Measurements from ENCODE around the gene CNTD1.
"Not testable (repeated sequence)": the region's sequence is repeated elsewhere in the genome, so short reads cannot be mapped to it uniquely, and the experiment has no call there.

The CNTD1 gene

DNA sequence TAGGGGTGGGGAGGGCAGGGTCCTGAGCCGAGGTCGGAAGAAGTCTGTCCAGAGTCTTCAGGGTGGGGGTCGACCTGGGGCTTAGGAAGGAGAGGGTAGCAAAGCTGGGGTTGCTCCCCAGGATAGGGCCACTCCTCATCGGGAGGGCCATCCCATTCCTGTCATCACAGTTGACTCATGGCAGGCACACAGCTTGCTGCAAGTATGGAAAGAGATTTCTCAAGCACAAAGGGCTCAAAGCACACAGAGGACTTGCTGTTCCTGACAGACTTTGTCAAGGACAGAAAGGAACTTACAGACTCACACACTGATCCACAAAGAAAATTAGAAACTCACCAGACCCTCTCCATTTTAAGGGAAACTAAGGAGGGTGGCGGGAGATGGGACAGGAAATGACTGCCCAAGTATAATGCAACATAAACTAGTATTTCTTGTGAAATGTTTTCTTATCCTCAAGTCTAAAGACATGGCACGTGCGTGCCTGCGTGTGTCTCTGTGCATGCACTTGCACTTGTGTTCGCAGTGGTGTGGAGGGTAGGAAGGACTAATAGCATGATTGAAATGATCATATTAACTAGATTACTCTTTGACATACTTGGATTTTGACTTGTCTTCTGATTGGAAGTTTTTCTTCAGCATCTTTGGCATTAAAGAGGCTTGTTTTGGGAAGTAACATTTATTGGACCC, 48.1 kb downstream of the CNTD1 start:
- no peak for FAIRE-seq

DNA sequence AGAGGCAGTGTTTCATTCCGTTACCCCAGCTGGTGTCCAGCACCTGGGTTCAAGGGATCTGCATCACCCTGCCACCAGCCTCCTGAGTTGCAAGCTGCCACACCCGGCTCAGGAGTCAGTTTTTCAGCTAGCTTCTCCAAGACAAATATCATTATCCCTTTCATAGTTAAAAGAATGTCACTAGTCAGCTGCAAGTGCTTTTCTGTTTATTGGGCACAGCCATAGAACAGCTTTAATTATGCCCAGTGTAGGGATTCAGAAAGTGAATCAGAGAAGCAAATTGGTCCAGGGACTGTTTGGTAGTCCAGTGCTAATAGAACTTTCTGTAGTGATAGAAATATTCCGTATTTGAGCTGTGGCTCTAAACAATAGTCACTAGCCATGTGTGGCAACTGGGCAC, 49.4 kb downstream of the CNTD1 start:
- FAIRE-seq: no peak

DNA sequence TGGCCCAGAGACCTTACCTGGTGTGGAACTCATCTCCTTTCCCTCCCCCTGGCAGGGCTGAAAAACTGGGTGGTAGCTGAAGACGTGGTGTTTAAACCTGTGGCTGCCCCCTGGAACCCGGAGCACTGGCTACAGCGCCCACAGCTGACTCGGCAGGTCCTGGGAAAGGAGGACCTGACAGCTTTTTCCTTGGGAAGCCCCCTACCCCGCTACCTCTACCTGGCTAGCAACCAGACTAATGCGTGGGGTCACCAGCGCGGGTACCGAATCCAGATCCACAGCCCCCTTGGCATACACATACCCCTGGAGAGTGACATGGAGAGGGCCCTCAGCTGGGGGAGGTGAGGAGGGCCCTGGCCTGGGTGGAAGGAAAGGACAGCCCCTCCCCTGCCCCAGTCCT, 50.4 kb downstream of the CNTD1 start:
- FAIRE-seq: no peak

DNA sequence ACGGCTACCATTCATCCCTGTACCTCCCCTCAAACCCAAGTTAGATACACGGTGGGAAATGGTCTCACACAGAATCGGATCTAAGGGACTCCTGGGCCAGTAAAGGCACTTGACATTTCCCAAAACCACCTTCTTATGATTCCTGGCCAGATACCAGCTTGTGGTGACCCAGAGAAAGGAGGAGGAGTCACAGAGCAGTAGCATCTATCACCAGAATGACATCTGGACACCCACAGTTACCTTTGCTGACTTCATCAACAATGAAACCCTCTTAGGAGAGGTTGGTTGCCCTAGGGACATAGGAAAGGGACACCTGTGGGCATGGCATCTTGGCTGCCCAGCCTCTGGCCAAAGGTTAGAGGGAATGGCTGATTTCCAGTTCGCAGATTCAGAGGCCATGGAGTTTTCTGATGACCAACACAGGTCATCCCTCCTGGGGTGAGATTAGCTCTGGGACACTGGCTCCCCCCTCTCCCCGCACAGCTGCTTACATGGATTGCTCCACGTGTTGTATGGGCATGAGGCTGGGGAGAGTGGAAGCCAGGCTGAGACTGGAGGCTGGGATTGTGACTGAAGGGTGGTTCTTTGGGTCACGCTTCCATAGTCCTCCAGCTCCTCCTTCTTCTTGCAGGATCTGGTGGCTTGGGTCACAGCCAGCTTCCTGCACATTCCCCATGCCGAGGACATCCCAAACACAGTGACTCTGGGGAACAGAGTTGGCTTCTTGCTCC, 51.0 kb downstream of the CNTD1 start:
- no peak for FAIRE-seq

DNA sequence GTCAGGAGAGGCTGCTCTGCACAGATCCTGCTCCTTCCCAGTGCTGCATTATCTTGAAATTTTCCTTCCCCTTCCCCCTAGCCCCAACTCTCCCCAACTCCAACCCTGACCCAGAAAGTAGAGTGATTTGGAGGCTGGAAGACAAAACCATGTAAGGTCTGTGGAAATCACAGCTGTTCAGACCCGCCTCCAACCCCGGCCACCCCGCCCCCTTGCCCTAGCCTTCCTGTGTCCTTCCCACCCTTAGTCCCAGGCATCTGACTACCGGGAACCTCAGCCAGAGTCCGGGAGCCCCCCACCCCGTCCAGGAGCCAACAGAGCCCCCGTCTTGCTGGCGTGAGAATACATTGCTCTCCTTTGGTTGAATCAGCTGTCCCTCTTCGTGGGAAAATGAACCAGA, 52.3 kb downstream of the CNTD1 start, which contains the start of gene AOC3:
Gene AOC3, plus strand, starts transcription at position 246 of the 400 bp plus-strand sequence. Its CDS starts 145 bp downstream, at position 391.
- no peak for FAIRE-seq

DNA sequence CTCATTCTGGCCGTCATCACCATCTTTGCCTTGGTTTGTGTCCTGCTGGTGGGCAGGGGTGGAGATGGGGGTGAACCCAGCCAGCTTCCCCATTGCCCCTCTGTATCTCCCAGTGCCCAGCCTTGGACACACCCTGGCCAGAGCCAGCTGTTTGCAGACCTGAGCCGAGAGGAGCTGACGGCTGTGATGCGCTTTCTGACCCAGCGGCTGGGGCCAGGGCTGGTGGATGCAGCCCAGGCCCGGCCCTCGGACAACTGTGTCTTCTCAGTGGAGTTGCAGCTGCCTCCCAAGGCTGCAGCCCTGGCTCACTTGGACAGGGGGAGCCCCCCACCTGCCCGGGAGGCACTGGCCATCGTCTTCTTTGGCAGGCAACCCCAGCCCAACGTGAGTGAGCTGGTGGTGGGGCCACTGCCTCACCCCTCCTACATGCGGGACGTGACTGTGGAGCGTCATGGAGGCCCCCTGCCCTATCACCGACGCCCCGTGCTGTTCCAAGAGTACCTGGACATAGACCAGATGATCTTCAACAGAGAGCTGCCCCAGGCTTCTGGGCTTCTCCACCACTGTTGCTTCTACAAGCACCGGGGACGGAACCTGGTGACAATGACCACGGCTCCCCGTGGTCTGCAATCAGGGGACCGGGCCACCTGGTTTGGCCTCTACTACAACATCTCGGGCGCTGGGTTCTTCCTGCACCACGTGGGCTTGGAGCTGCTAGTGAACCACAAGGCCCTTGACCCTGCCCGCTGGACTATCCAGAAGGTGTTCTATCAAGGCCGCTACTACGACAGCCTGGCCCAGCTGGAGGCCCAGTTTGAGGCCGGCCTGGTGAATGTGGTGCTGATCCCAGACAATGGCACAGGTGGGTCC, 52.9 kb downstream of the CNTD1 start:
- not testable (repeated sequence) for FAIRE-seq

DNA sequence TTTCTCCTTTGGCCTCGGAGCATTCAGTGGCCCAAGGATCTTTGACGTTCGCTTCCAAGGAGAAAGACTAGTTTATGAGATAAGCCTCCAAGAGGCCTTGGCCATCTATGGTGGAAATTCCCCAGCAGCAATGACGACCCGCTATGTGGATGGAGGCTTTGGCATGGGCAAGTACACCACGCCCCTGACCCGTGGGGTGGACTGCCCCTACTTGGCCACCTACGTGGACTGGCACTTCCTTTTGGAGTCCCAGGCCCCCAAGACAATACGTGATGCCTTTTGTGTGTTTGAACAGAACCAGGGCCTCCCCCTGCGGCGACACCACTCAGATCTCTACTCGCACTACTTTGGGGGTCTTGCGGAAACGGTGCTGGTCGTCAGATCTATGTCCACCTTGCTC, 53.7 kb downstream of the CNTD1 start:
- no peak for FAIRE-seq

DNA sequence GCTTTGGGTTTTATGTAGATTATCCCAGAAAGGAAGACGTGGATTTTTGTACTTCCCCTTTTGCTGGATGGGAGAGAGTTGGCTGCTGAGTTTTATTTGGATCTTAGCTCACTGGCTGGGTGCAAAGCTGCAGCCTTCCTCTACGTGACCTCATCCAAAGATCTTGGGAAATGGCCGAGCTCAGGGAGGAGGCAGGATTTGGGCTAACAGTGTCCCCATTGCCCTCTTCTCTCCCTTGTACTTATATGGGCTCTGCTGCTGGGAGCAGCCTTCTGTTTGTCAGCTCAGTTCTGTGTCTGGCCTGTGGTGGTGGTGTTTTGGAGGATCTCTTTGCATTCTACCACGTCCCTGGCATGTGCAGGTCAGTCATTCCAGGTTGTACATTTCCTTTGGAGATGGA, 54.3 kb downstream of the CNTD1 start:
- FAIRE-seq: no peak

DNA sequence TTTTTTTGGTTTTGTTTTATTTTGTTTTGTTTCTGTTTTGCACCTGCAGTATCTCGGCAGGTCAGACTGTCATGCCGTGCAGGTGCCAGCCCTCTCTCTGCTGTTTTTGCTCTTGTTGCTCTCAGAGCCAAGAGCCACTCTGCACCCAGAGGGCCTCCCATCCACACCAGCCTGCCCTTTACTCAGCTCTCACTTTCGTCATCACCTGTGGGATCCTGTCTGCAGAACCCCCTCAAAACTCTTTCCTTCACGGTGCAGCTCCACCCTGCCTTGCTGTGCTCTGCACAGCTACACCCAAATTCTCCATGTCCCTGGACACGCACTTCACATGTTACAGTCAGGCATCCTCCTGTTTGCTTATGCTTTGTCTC, 54.9 kb downstream of the CNTD1 start:
- no peak for FAIRE-seq

DNA sequence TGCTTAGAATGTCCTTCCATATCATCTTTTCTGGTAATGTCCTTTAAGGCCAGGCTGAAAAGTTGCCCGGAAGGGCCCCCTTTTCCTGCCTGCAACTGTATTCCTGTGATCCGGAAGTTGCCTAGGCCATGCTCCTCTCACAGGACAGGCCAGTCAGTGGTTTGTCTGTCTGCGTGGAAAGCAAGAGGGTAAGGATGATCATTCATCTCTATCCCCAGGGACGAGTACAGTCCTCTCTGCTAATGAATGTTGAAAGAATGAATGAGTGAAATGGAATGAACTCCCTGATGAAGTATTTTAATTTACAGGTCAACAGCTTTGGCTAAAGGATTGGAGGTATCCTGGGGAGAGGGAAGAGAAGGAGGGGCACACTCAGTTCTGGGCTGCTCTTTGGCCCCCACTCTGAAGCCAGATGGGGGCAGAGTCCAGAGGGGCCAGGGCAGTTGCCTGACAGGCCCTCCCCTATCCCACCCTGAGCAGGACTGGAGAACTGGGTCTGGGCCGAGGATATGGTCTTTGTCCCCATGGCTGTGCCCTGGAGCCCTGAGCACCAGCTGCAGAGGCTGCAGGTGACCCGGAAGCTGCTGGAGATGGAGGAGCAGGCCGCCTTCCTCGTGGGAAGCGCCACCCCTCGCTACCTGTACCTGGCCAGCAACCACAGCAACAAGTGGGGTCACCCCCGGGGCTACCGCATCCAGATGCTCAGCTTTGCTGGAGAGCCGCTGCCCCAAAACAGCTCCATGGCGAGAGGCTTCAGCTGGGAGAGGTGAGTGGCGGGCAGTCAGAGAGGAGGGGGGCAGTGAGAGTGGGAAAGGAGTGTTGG, 55.5 kb downstream of the CNTD1 start:
- FAIRE-seq: no peak

DNA sequence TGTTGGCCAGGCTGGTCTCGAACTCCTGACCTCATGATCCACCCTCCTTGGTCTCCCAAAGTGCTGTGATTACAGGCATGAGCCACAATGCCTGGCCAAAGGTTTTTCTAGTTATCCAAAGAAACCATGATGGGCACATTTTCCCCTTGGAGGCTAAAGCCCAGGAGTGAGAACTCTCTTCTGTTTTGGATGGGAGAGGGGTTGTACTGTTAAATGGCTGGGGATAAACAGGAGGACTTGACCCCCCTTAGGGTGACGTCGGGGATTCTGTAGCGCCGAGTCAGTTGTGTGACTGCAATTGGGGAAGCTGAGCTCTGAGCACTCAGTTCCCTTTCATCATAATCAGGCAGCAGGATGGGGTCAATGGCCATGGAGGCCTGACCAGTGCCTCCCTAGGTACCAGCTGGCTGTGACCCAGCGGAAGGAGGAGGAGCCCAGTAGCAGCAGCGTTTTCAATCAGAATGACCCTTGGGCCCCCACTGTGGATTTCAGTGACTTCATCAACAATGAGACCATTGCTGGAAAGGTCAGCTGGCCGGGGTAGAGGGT, 56.5 kb downstream of the CNTD1 start:
- FAIRE-seq: no peak

DNA sequence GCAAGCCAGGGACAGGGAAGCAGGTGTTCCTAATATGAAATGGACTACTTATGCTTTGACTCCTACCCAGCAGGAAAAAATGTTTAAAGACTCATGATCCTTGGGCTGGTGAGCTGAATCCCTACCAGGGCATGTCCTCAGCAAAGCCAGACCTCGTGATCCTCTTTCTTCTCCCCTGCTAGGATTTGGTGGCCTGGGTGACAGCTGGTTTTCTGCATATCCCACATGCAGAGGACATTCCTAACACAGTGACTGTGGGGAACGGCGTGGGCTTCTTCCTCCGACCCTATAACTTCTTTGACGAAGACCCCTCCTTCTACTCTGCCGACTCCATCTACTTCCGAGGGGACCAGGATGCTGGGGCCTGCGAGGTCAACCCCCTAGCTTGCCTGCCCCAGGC, 57.4 kb downstream of the CNTD1 start:
- not testable (repeated sequence) for FAIRE-seq

DNA sequence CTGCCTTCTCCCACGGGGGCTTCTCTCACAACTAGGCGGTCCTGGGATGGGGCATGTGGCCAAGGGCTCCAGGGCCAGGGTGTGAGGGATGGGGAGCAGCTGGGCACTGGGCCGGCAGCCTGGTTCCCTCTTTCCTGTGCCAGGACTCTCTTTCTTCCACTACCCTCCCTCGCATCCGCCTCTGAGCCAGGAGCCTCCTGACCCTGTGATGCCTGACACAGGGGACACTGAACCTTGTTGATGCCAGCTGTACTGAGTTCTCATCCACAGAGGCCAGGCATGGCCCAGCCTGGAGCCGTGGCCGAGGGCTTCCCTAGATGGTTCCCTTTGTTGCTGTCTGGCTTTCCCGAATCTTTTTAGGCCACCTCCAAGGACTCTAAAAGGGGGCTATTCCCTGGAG, 57.9 kb downstream of the CNTD1 start:
- not testable (repeated sequence) for FAIRE-seq

DNA sequence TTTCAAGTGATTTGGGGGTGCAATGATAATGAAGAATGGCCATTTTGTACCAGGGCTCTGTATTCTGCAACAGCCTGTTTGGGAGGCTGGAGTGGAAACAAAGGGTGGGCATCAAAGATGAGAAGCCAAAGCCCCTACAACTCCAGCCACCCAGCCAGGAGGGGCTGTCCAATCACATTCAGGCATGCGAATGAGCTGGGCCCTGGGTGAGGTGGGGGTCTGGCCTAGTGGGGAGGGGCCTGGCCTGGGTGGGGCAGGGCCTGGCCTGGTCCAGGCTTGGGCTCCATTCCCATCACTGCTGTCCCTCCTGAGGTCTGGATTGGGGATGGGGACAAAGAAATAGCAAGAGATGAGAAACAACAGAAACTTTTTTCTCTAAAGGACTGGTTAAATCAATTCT, 58.7 kb downstream of the CNTD1 start:
- FAIRE-seq: no peak

Measured in TTC549 (cell line).